PC-3 (cell line): ENCODE measurements around the gene HDAC1. TPM values are rescaled to one million over a fixed set of nuclear protein-coding genes. Genes with fewer than 3 reads are reported as not detected.

Experiments used
- ATAC-seq: fragments of 200-7000 bp; cut with Tn5 transposase; 2 replicates; pipeline ENCODE4 v1.9.1; 2020; ENCODE audit warnings: mild to moderate bottlenecking, moderate library complexity
- BruUV-seq: library from RNA; stranded (reverse); fragments of 400-500 nt; replicated peaks from 2 replicates; lab custom pipeline; 2021; lab: Mats Ljungman, UMichigan
- CTCF ChIA-PET: fragments of 300-600 bp; sonication (Branson Sonifier 250); formaldehyde crosslinking; loops from one replicate; lab custom pipeline; 2022; ENCODE audit warnings: antibody characterized with exemption; lab: Charles Lee
- POLR2A ChIA-PET: fragments of 300-600 bp; sonication (Branson Sonifier 250); formaldehyde crosslinking; loops from one replicate; lab custom pipeline; 2022; ENCODE audit warnings: antibody characterized with exemption; ENCODE audit not compliant: unreplicated experiment; lab: Charles Lee
- DNase-seq: peaks from one replicate; pipeline ENCODE4 v3.0.0-alpha.2; 2015
- H2AFZ ChIP-seq: fragments of 300-600 bp; sonication (generic); 2 replicates; pipeline ENCODE4 v1.6.0; 2016; ENCODE audit warnings: antibody characterized with exemption, low read length
- H3F3A ChIP-seq: fragments of 300-600 bp; sonication (generic); one replicate; pipeline ENCODE4 v1.6.0; 2017; ENCODE audit warnings: antibody characterized with exemption, low read length, control low read depth, mild to moderate bottlenecking; ENCODE audit not compliant: unreplicated experiment
- H3K27ac ChIP-seq: fragments of 300-600 bp; sonication (generic); 2 replicates; pipeline ENCODE4 v1.5.1; 2016; ENCODE audit warnings: mild to moderate bottlenecking, low read length
- H3K27me3 ChIP-seq: fragments of 300-600 bp; sonication (generic); 2 replicates; pipeline ENCODE4 v1.6.1; 2016; ENCODE audit warnings: low read length, mixed read lengths
- H3K36me3 ChIP-seq: fragments of 300-600 bp; sonication (generic); 2 replicates; pipeline ENCODE4 v1.6.1; 2016; ENCODE audit warnings: low read depth, mixed run types, low read length, mixed read lengths
- H3K4me1 ChIP-seq: fragments of 300-600 bp; sonication (generic); 2 replicates; pipeline ENCODE4 v1.5.1; 2016; ENCODE audit warnings: low read length; ENCODE audit not compliant: insufficient read depth
- H3K4me2 ChIP-seq: fragments of 300-600 bp; sonication (generic); 2 replicates; pipeline ENCODE4 v1.6.0; 2016; ENCODE audit warnings: low read length
- H3K4me3 ChIP-seq: fragments of 300-600 bp; sonication (generic); 2 replicates; pipeline ENCODE4 v1.5.1; 2016; ENCODE audit warnings: mild to moderate bottlenecking, low read length, mixed read lengths
- H3K79me2 ChIP-seq: fragments of 300-600 bp; sonication (generic); 2 replicates; pipeline ENCODE4 v1.6.1; 2017; ENCODE audit warnings: low read length, mixed read lengths
- H3K9ac ChIP-seq: fragments of 300-600 bp; sonication (generic); 2 replicates; pipeline ENCODE4 v1.6.0; 2016; ENCODE audit warnings: mild to moderate bottlenecking, low read length
- H3K9me2 ChIP-seq: fragments of 300-600 bp; sonication (generic); replicated peaks from 2 replicates; pipeline ENCODE4 v1.6.1; 2016; ENCODE audit warnings: mixed run types, low read length, mixed read lengths
- H3K9me3 ChIP-seq: fragments of 300-600 bp; sonication (generic); 2 replicates; pipeline ENCODE4 v1.6.1; 2016; ENCODE audit warnings: low read length, mixed read lengths
- H4K20me1 ChIP-seq: fragments of 300-600 bp; sonication (generic); 2 replicates; pipeline ENCODE4 v1.6.1; 2016; ENCODE audit warnings: low read length, mixed read lengths
- EZH2 ChIP-seq: fragments of 300-600 bp; sonication (generic); IDR thresholded peaks from one replicate; pipeline ENCODE4 v1.6.1; 2017; ENCODE audit warnings: antibody characterized with exemption, mild to moderate bottlenecking, low read length; ENCODE audit not compliant: unreplicated experiment
- EZH2phosphoT487 ChIP-seq: fragments of 300-600 bp; sonication (generic); IDR thresholded peaks from 2 replicates; pipeline ENCODE4 v1.6.1; 2018; ENCODE audit warnings: mild to moderate bottlenecking, antibody characterized with exemption, low read length, borderline replicate concordance
- intact Hi-C: fragments of 100-400 bp; cut with micrococcal nuclease; formaldehyde crosslinking; loops from 2 replicates; pipeline ENCODE4 v1.9.0; 2023
- total RNA-seq: library from RNA; depleted of rRNA; stranded (reverse); fragments of >200 nt; gene quantifications from 2 replicates; pipeline ENCODE4 v1.2.3, GENCODE V29; 2014
- TF ChIP-seq, protein P1 (sequence below): fragments of 300-600 bp; sonication (generic); conservative IDR thresholded peaks from 2 replicates; pipeline ENCODE4 v1.5.1; 2017; ENCODE audit warnings: antibody characterized with exemption, low read depth, mild to moderate bottlenecking, low read length

HDAC1 gene
- total RNA-seq, 1 experiment from 2014 or later, result 184 TPM

DNA sequence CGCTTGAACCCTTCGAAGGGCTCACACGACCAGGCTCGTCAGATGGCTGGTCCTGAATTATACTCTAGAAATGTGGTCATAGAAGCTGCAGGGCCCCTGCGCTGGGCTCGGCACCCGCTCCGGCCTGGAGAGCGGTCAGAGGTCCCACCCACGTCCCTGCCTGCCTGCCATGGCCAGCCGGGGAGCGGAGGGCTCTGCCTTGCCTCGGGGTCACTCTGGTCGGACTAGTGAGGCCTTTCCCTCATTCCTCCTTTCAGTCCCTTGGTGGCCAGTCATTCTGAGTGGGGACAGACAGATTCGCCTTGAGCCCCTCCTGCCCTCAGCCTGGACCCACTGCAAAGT is 44.7 kb downstream of the HDAC1 start:
- H3K9ac ChIP-seq, result no peak overlapping the region
- H3K79me2 ChIP-seq, result peaks cover 23% of the 10 kb centered on the region
- no peaks in the 10 kb centered on the region for H3K27me3 ChIP-seq
- peaks cover 3% of the 10 kb centered on the region for H3F3A ChIP-seq
- peaks cover 27% of the 10 kb centered on the region for H4K20me1 ChIP-seq
- peak overlapping the region; percentile 42 for H2AFZ ChIP-seq
- no peaks in the 10 kb centered on the region for H3K9me3 ChIP-seq
- H3K9me2 ChIP-seq, result no peaks in the 10 kb centered on the region
- BruUV-seq, result no TSS peak
- H3K4me1 ChIP-seq, result peaks cover 67% of the 10 kb centered on the region
- POLR2A ChIA-PET, result interaction anchor here (0.5 to 1.5 kb wide), 5 partner anchors 15 to 261 kb away, joined by 4 to 8 read pairs (median 4); partner anchors contain the start of genes BSDC1 and KPNA6
- CTCF ChIA-PET, result interaction anchor here (0.6 to 0.7 kb wide), 2 partner anchors 15 to 20 kb away, joined by 3 read pairs; no protein-coding TSS in a partner anchor
- TF ChIP-seq EZH2 (no peak), EZH2phosphoT487 (no peak)
- TF ChIP-seq, protein P1, sequence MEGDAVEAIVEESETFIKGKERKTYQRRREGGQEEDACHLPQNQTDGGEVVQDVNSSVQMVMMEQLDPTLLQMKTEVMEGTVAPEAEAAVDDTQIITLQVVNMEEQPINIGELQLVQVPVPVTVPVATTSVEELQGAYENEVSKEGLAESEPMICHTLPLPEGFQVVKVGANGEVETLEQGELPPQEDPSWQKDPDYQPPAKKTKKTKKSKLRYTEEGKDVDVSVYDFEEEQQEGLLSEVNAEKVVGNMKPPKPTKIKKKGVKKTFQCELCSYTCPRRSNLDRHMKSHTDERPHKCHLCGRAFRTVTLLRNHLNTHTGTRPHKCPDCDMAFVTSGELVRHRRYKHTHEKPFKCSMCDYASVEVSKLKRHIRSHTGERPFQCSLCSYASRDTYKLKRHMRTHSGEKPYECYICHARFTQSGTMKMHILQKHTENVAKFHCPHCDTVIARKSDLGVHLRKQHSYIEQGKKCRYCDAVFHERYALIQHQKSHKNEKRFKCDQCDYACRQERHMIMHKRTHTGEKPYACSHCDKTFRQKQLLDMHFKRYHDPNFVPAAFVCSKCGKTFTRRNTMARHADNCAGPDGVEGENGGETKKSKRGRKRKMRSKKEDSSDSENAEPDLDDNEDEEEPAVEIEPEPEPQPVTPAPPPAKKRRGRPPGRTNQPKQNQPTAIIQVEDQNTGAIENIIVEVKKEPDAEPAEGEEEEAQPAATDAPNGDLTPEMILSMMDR, result no peak
- DNase-seq (no peak), ATAC-seq (no peak)
- peak overlapping the region; percentile 86; the same call in 1 of the 2 replicates for H3K4me3 ChIP-seq
- intact Hi-C loops, result loop anchor here (1.0 kb wide), 1 partner anchor 15 kb away; no protein-coding TSS in a partner anchor
- H3K4me2 ChIP-seq, result peak overlapping the region; percentile 98
- H3K27ac ChIP-seq, result no peak overlapping the region
- peaks cover 16% of the 10 kb centered on the region for H3K36me3 ChIP-seq

DNA sequence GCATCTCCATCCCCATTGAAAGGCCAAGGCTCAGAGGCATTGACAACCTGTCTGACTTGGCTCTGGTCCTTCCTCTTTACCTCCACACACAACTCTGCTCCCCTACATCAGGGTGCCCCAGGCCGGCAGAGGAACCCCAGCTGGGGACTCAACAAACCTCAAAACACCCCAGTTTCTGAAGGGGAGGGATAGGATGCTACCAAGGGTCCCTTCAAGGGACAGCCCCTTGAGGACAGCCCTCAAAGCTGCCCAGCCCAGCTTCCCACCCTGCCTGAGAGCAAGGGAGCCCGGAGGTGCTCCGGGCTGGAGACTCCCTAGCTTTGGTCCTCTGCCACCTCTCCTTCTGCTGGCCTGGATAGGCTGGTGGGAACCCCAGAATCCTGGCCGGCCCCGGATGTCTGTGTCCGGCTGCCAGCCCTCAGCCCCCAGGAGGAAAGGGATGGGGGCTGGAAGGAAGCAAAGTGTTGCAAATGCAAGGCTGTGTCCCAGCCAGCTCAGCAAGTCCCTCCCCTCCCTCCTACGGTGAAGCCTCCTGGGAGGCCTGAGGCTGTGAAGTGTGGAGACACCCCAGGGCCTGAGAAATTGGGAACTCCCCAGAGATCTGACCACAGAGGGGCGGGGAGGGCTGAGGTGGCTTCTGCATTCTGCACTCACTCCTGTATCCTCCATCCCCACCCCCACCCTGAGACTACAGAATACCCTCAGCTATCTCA is 45.2 kb downstream of the HDAC1 start:
- Histone ChIP-seq H4K20me1 (peaks cover 27% of the 10 kb centered on the region), H3K9me3 (no peaks in the 10 kb centered on the region), H3K4me2 (peak overlapping the region; percentile 5; the same call in 1 of the 2 replicates), H3K9me2 (no peaks in the 10 kb centered on the region), H3K36me3 (peaks cover 12% of the 10 kb centered on the region), H3K79me2 (peaks cover 23% of the 10 kb centered on the region), H2AFZ (no peak overlapping the region), H3K9ac (no peak overlapping the region), H3K4me3 (no peak overlapping the region), H3K4me1 (peaks cover 63% of the 10 kb centered on the region), H3F3A (no peaks in the 10 kb centered on the region), H3K27me3 (no peaks in the 10 kb centered on the region), H3K27ac (no peak overlapping the region)
- no TSS peak for BruUV-seq
- DNase-seq (peak; percentile 40), ATAC-seq (peak; percentile 6; the same call in 1 of the 2 replicates)
- intact Hi-C loops, result loop anchor here (1.0 kb wide), 1 partner anchor 14 kb away; no protein-coding TSS in a partner anchor
- TF ChIP-seq EZH2 (no peak), EZH2phosphoT487 (no peak)
- TF ChIP-seq, protein P1, result no peak
- POLR2A ChIA-PET, result interaction anchor here (0.6 to 1.5 kb wide), 2 partner anchors 16 to 48 kb away, joined by 8 to 11 read pairs; no protein-coding TSS in a partner anchor
- CTCF ChIA-PET, result no interaction called here
